Tibial artery (tissue), 4 donors: ENCODE results near the gene EIF4B.

Source experiments
- DNase-seq, 2 donors: peaks; one replicate each; pipeline ENCODE4 v3.0.0-alpha.2; 2019
- H3K27ac ChIP-seq, 2 donors: fragments of 200-600 bp; sonication (generic) in 1 of 2; 1 replicate in 1 of 2; 2 replicates in 1 of 2; pipeline ENCODE4 v1.5.1; 2018 to 2019; ENCODE audit warnings: mild to moderate bottlenecking in 1 of 2
- H3K27me3 ChIP-seq, 2 donors: fragments of 200-600 bp; sonication (generic) in 1 of 2; one replicate each; pipeline versions ENCODE4 v1.5.1 to v1.6.0; 2016 to 2019
- H3K36me3 ChIP-seq, 3 donors: fragments of 200-600 bp; sonication (generic) in 2 of 3; one replicate each; pipeline ENCODE4 v1.5.1; 2016 to 2019; ENCODE audit warnings: mild to moderate bottlenecking in 2 of 3
- H3K4me1 ChIP-seq, 4 donors: fragments of 200-600 bp; sonication (generic) in 2 of 4; 1 replicate in 3 of 4; 2 replicates in 1 of 4; pipeline ENCODE4 v1.5.1; 2016 to 2019
- H3K4me3 ChIP-seq, 2 donors: fragments of 200-600 bp; sonication (generic) in 1 of 2; 1 replicate in 1 of 2; 2 replicates in 1 of 2; pipeline ENCODE4 v1.5.1; 2018 to 2019; ENCODE audit warnings: mild to moderate bottlenecking in 2 of 2
- H3K9me3 ChIP-seq, 3 donors: fragments of 200-600 bp; sonication (generic) in 1 of 3; one replicate each; pipeline ENCODE4 v1.5.1; 2016 to 2019
- intact Hi-C: fragments of 100-400 bp; cut with DNase I; formaldehyde crosslinking; loops from one replicate; pipeline ENCODE4 v1.15.0; 2023; ENCODE audit warnings: low total_unique reads
- TF ChIP-seq, protein P1 (sequence below), 2 experiments: fragments of 200-600 bp in 1 of 2; fragments of 450-650 bp in 1 of 2; IDR thresholded peaks; one replicate each; pipeline ENCODE4 v1.5.1; 2017 to 2019; ENCODE audit warnings: antibody characterized with exemption in 2 of 2, mild to moderate bottlenecking in 1 of 2, moderate library complexity in 1 of 2

EIF4B gene, protein sequence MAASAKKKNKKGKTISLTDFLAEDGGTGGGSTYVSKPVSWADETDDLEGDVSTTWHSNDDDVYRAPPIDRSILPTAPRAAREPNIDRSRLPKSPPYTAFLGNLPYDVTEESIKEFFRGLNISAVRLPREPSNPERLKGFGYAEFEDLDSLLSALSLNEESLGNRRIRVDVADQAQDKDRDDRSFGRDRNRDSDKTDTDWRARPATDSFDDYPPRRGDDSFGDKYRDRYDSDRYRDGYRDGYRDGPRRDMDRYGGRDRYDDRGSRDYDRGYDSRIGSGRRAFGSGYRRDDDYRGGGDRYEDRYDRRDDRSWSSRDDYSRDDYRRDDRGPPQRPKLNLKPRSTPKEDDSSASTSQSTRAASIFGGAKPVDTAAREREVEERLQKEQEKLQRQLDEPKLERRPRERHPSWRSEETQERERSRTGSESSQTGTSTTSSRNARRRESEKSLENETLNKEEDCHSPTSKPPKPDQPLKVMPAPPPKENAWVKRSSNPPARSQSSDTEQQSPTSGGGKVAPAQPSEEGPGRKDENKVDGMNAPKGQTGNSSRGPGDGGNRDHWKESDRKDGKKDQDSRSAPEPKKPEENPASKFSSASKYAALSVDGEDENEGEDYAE

DNA sequence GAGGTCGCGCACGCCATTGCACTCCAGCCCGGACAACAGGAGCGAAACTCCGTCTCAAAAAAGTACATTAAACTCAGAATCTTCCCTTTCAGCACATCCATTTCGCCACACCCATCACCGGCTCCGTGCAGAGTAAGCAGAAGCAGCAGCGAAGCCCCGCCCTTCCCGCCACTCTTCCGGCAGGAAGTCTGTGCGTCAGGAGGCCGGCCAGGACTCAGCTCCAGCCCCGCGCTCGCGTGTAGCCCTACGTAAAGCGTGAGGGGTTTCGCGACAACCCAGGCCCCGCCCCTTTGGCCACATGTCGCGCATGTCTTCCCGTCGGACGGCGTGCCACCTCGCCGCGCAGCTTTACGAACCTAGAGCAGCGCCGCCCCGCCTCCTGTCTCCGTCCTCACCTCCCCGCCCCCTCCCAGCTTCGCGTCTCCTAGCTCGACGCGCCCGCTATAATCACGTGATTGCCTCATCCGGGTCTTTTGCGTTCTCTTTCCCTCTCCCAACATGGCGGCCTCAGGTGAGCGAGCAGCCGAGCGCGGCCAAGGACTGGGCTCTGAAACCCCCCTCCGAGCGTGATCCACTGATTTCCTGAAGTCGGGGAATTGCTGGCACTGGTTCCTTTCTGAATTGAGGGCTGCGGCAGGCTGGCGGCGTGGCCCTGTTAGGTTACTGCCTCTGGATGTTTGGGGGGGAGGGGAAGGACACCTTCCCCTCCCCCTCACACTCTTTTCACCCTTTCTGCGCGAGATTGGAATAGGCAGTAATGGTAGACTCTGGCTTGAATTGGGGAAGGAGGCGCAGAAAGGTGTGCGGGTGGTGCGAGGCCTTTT, at the start of gene EIF4B:
TSS of gene EIF4B (plus strand) at position 471 of the 824 bp plus-strand sequence. CDS start at position 499, 28 bp downstream.
- no peaks in the 10 kb centered on the region for H3K9me3 ChIP-seq
- intact Hi-C loops = no loop called here
- peaks cover 0 to 49% (median 39%) of the 10 kb centered on the region in 4 donors for H3K4me1 ChIP-seq

DNA sequence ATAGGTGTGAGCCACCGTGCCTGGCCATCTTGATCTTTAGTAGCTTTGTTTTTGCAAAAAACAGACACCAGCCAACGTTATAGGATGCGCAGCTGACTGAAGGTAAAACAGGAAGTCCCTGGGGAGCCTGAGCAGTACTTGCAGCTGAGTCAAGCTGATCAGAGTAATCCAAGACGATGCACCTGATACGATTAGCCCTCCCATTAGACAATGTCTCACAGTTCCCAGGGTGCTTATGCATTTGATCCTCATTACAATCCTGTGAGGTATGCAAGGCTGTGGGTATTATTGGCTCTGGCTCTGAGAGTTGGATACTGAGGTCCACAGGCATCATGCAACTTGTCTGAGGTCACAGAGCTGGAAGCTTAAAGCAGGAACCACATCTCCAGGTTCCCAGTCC, 49.3 kb upstream of the EIF4B start:
- TF ChIP-seq, protein P1, sequence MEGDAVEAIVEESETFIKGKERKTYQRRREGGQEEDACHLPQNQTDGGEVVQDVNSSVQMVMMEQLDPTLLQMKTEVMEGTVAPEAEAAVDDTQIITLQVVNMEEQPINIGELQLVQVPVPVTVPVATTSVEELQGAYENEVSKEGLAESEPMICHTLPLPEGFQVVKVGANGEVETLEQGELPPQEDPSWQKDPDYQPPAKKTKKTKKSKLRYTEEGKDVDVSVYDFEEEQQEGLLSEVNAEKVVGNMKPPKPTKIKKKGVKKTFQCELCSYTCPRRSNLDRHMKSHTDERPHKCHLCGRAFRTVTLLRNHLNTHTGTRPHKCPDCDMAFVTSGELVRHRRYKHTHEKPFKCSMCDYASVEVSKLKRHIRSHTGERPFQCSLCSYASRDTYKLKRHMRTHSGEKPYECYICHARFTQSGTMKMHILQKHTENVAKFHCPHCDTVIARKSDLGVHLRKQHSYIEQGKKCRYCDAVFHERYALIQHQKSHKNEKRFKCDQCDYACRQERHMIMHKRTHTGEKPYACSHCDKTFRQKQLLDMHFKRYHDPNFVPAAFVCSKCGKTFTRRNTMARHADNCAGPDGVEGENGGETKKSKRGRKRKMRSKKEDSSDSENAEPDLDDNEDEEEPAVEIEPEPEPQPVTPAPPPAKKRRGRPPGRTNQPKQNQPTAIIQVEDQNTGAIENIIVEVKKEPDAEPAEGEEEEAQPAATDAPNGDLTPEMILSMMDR (IDR thresholded peaks at IDR 0.05) = no peak
- peaks cover 0 to 5% of the 10 kb centered on the region in 2 donors for H3K27me3 ChIP-seq
- peaks cover 0 to 6% (median 0%) of the 10 kb centered on the region in 3 donors for H3K36me3 ChIP-seq
- H3K4me1 ChIP-seq = no peaks in the 10 kb centered on the region
- H3K9me3 ChIP-seq = no peaks in the 10 kb centered on the region
- no peak overlapping the region for H3K4me3 ChIP-seq
- H3K27ac ChIP-seq = no peak overlapping the region
- intact Hi-C loops = no loop called here
- no peak for DNase-seq

More for the DNA sequence above, at the start of gene EIF4B:
- H3K27me3 ChIP-seq = peaks cover 0 to under 1% of the 10 kb centered on the region in 2 donors
- peak within 1 kb of the TSS; percentile 82 to 87 for H3K4me3 ChIP-seq
- H3K27ac ChIP-seq = peak within 1 kb of the TSS; percentile 91
- peaks cover 0 to 7% (median 0%) of the 10 kb centered on the region in 3 donors for H3K36me3 ChIP-seq
- TF ChIP-seq, protein P1 (IDR thresholded peaks at IDR 0.05) = no peak
- peak; percentile 100 for DNase-seq

DNA sequence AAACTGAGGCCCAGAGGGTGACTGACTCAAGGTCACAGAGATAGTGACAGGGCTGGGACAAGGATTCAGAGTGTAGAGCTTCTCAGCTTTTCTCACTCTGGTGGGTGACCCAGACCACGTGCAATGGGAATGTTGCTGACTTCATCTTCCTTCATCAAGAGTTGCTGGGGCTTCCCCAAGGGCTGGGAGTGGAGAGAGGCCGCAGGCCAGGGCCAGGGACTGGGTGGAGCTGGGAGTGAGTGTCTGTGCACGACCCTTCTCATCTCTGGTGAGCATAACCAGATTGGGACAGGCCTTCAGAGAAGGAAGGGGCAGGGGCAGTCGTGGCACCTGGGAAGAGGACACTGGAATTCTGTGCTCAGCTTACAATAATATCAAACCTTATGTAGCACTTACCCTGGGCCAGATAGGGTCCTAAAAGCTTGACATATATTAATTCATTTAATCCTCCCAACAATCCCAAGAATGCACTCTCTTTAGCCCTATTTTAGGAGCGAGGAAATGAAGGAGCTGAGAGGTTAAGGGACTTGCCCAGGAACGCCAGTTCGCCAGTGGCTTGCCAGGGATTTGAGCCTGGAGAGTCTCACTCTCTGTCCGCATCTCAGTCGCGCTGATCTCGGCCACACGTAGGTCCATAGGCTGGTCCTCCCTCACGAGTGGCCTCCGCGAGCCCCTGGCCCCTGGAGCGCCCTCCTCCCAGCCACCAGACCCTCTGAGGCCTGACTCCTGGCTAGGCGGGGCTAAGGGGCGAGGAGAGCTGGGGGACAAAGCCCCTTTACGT, 41.5 kb upstream of the EIF4B start:
- Histone ChIP-seq H3K27me3 (peaks cover 0 to 27% of the 10 kb centered on the region in 2 donors), H3K36me3 (no peaks in the 10 kb centered on the region), H3K27ac (no peak overlapping the region), H3K9me3 (no peaks in the 10 kb centered on the region), H3K4me1 (peaks cover 0 to 8% (median 4%) of the 10 kb centered on the region in 4 donors), H3K4me3 (peak overlapping the region in 1 of 2 donors; percentile 25)
- intact Hi-C loops = loop anchor here (10.0 kb wide), 1 partner anchor 370 kb away; no protein-coding TSS in a partner anchor
- DNase-seq = no peak
- TF ChIP-seq, protein P1 (IDR thresholded peaks at IDR 0.05) = no peak

DNA sequence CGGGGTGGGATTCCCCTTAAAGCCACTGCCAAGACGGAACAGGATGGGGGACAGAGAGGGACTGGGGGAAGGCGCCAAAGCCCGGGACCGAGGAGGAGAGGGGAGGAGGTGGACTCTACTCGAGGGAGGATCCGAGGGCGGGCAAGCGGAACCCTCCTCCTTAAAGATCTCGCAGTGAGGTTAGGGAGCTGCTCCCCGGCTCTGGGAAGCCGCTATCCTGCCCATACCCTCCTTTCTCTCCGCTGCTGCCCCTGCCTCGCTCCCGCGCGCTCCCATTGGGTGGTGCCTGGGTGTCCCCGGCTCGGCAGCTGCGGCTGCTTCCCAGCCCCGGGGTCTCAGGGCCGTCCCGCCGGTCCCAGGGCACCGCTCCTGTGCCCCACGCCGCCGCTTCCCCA, 40.9 kb upstream of the EIF4B start:
- H3K27me3 ChIP-seq = peaks cover 0 to 27% of the 10 kb centered on the region in 2 donors
- H3K27ac ChIP-seq = no peak overlapping the region
- TF ChIP-seq, protein P1 (IDR thresholded peaks at IDR 0.05) = no peak
- H3K4me3 ChIP-seq = peak overlapping the region in 1 of 2 donors; percentile 25
- intact Hi-C loops = loop anchor here (10.0 kb wide), 1 partner anchor 371 kb away; no protein-coding TSS in a partner anchor
- no peak for DNase-seq
- H3K4me1 ChIP-seq = peaks cover 0 to 8% (median 4%) of the 10 kb centered on the region in 4 donors
- no peaks in the 10 kb centered on the region for H3K9me3 ChIP-seq
- H3K36me3 ChIP-seq = no peaks in the 10 kb centered on the region
